IMR-90 (cell line): ENCODE results near the gene DCUN1D1. TPM values are rescaled to one million over a fixed set of nuclear protein-coding genes. Genes with fewer than 3 reads are reported as not detected.
A peak's percentile ranks its signal among the peaks of the same experiment; 100 is the strongest.

Source experiments
- ATAC-seq: fragments of 200-7000 bp; cut with Tn5 transposase; 2 replicates; pipeline ENCODE4 v1.9.1; 2020; ENCODE audit warnings: low read depth, mild to moderate bottlenecking, moderate library complexity
- BruUV-seq: library from RNA; stranded (reverse); fragments of 400-500 nt; replicated peaks from 2 replicates; lab custom pipeline; 2021; lab: Mats Ljungman, UMichigan
- CTCF ChIA-PET: fragments of 300-600 bp; formaldehyde crosslinking; extraction: SDS; loops from one replicate; lab custom pipeline; 2021; ENCODE audit warnings: antibody characterized with exemption; lab: Yijun Ruan, JAX
- POLR2A ChIA-PET: fragments of 300-600 bp; sonication (Branson Sonifier 250); formaldehyde crosslinking; loops from one replicate; lab custom pipeline; 2022; ENCODE audit warnings: antibody characterized with exemption; ENCODE audit not compliant: unreplicated experiment; lab: Charles Lee
- DNase-seq: peaks from one replicate; pipeline ENCODE4 v3.0.0; 2013
- H2AFZ ChIP-seq: replicated peaks from 2 replicates; pipeline ENCODE3; 2013; ENCODE audit warnings: low read length, mild to moderate bottlenecking; ENCODE audit not compliant: poor library complexity
- H2AK5ac ChIP-seq: 2 replicates; pipeline ENCODE4 v1.6.1; 2013; ENCODE audit warnings: low read depth, low read length, inconsistent platforms
- H2AK9ac ChIP-seq: replicated peaks from 2 replicates; pipeline ENCODE3; 2013; ENCODE audit warnings: mild to moderate bottlenecking, low read depth, low read length, moderate library complexity; ENCODE audit not compliant: poor library complexity
- H2BK120ac ChIP-seq: 2 replicates; pipeline ENCODE4 v1.6.1; 2013; ENCODE audit warnings: low read depth, low read length, inconsistent platforms
- H2BK15ac ChIP-seq: 3 replicates; pipeline ENCODE4 v1.6.1; 2013; ENCODE audit warnings: low read depth, low read length, inconsistent platforms
- H2BK20ac ChIP-seq: 2 replicates; pipeline ENCODE4 v1.6.1; 2013; ENCODE audit warnings: low read depth, mild to moderate bottlenecking, inconsistent platforms, low read length, moderate library complexity
- H2BK5ac ChIP-seq: 2 replicates; pipeline ENCODE4 v1.6.1; 2013; ENCODE audit warnings: mild to moderate bottlenecking, low read depth, low read length, inconsistent platforms; ENCODE audit not compliant: poor library complexity, severe bottlenecking
- H3K14ac ChIP-seq: replicated peaks from 2 replicates; pipeline ENCODE4 v1.6.1; 2013; ENCODE audit warnings: low read depth, low read length, inconsistent platforms
- H3K18ac ChIP-seq: 2 replicates; pipeline ENCODE4 v1.6.1; 2013; ENCODE audit warnings: low read depth, low read length, control low read depth
- H3K23ac ChIP-seq: 2 replicates; pipeline ENCODE4 v1.6.1; 2013; ENCODE audit warnings: low read depth, low read length, inconsistent platforms
- H3K27ac ChIP-seq: 2 replicates; pipeline ENCODE4 v1.5.1; 2013; ENCODE audit warnings: mild to moderate bottlenecking, control low read depth, low read length; ENCODE audit not compliant: insufficient read depth
- H3K27me3 ChIP-seq: 2 replicates; pipeline ENCODE4 v1.6.1; 2013; ENCODE audit warnings: low read length; ENCODE audit not compliant: control insufficient read depth, insufficient read depth
- H3K36me3 ChIP-seq: 2 replicates; pipeline ENCODE4 v1.6.1; 2013; ENCODE audit warnings: low read length, mixed read lengths; ENCODE audit not compliant: control insufficient read depth, insufficient read depth
- H3K4ac ChIP-seq: 2 replicates; pipeline ENCODE4 v1.6.1; 2013; ENCODE audit warnings: low read depth, low read length, inconsistent platforms
- H3K4me1 ChIP-seq: 2 replicates; pipeline ENCODE4 v1.6.1; 2013; ENCODE audit warnings: low read length, mixed read lengths; ENCODE audit not compliant: control insufficient read depth, insufficient read depth
- H3K4me2 ChIP-seq: 2 replicates; pipeline ENCODE4 v1.6.1; 2013; ENCODE audit warnings: low read depth, mild to moderate bottlenecking, control low read depth, low read length, moderate library complexity
- H3K4me3 ChIP-seq: 2 replicates; pipeline ENCODE4 v1.5.1; 2013; ENCODE audit warnings: low read depth, mild to moderate bottlenecking, control low read depth, low read length, moderate library complexity; ENCODE audit not compliant: insufficient read depth
- H3K56ac ChIP-seq: 2 replicates; pipeline ENCODE4 v1.6.1; 2013; ENCODE audit warnings: low read length, inconsistent platforms; ENCODE audit not compliant: insufficient read depth; ENCODE audit errors: extremely low read depth
- H3K79me1 ChIP-seq, 2 experiments: 2 replicates each; pipeline ENCODE4 v1.6.1; 2013; ENCODE audit warnings: low read length in 2 of 2, inconsistent platforms in 1 of 2, low read depth in 1 of 2
- H3K9ac ChIP-seq: 2 replicates; pipeline ENCODE4 v1.6.1; 2013; ENCODE audit warnings: low read depth, low read length, control low read depth
- H3K9me1 ChIP-seq: 2 replicates; pipeline ENCODE4 v1.6.1; 2013; ENCODE audit warnings: low read length, inconsistent platforms; ENCODE audit not compliant: insufficient read depth
- H3K9me3 ChIP-seq: 2 replicates; pipeline ENCODE4 v1.6.1; 2013; ENCODE audit warnings: low read length; ENCODE audit not compliant: control insufficient read depth, insufficient read depth
- H4K20me1 ChIP-seq: 2 replicates; pipeline ENCODE4 v1.6.1; 2013; ENCODE audit warnings: low read length, inconsistent platforms; ENCODE audit not compliant: insufficient read depth
- H4K5ac ChIP-seq: 2 replicates; pipeline ENCODE4 v1.6.1; 2013; ENCODE audit warnings: mild to moderate bottlenecking, low read depth, low read length, control low read depth
- H4K8ac ChIP-seq, 2 experiments: 2 replicates each; pipeline ENCODE4 v1.6.1; 2013; ENCODE audit warnings: low read depth in 2 of 2, low read length in 2 of 2, control low read depth in 1 of 2, inconsistent platforms in 1 of 2
- H4K91ac ChIP-seq: 2 replicates; pipeline ENCODE4 v1.6.1; 2013; ENCODE audit warnings: low read depth, low read length, inconsistent platforms; ENCODE audit not compliant: insufficient read depth
- BHLHE40 ChIP-seq: fragments of 150-350 bp; IDR thresholded peaks from 2 replicates; pipeline ENCODE4 v1.6.1; 2016; ENCODE audit warnings: mild to moderate bottlenecking, low read depth, low read length
- CHD1 ChIP-seq: IDR thresholded peaks from 2 replicates; pipeline ENCODE4 v1.6.1; 2012; ENCODE audit warnings: low read depth, low read length, improper control_type of control experiment
- MAFK ChIP-seq: IDR thresholded peaks from 2 replicates; pipeline ENCODE4 v1.6.1; 2012; ENCODE audit warnings: low read depth, low read length, improper control_type of control experiment
- MAZ ChIP-seq: IDR thresholded peaks from 2 replicates; pipeline ENCODE4 v1.6.1; 2012; ENCODE audit warnings: low read depth, mild to moderate bottlenecking, low read length, improper control_type of control experiment, moderate library complexity, borderline replicate concordance
- NFE2L2 ChIP-seq: fragments of 150-350 bp; IDR thresholded peaks from 2 replicates; pipeline ENCODE4 v1.6.1; 2016; ENCODE audit warnings: low read depth, mild to moderate bottlenecking, low read length
- RFX5 ChIP-seq: IDR thresholded peaks from 2 replicates; pipeline ENCODE4 v1.8.0; 2012; ENCODE audit warnings: low read depth, mild to moderate bottlenecking, low read length, moderate library complexity
- SMC3 ChIP-seq: fragments of 150-350 bp; IDR thresholded peaks from 2 replicates; pipeline ENCODE4 v1.6.1; 2016; ENCODE audit warnings: low read depth, mild to moderate bottlenecking, antibody characterized with exemption, low read length, moderate library complexity
- WGBS, 2 experiments: methylation state at CpG; one replicate each; pipeline versions ENCODE4 v1.1.5 to v1.1.7; 2013; ENCODE audit warnings: missing lambda C conversion rate in 2 of 2; ENCODE audit not compliant: insufficient read length in 1 of 2; ENCODE audit errors: extremely low coverage in 2 of 2; 5-methylcytosine and 5-hydroxymethylcytosine counted together
- dilution Hi-C: fragments of 300-500 bp; cut with HindIII; formaldehyde crosslinking; loops from one replicate; pipeline ENCODE4 v1.14.3; 2018; ENCODE audit warnings: low sequenced_read_pairs; ENCODE audit not compliant: unreplicated experiment
- in situ Hi-C: fragments of 300-500 bp; cut with MboI; formaldehyde crosslinking; loops from 3 replicates; pipeline ENCODE4 v1.14.3; 2019; ENCODE audit warnings: low sequenced_read_pairs, inconsistent platforms, mixed read lengths
- intact Hi-C: fragments of 100-400 bp; cut with micrococcal nuclease; formaldehyde crosslinking; loops from 2 replicates; pipeline ENCODE4 v1.10.0; 2022
- polyA plus RNA-seq, 3 experiments: library from polyadenylated mRNA; depleted of rRNA; stranded (reverse); fragments of >200 nt; gene quantifications; 2 replicates each; pipeline ENCODE4 v1.2.3, GENCODE V29; 2012; ENCODE audit warnings: low replicate concordance in 1 of 3
- total RNA-seq: library from RNA; depleted of rRNA; stranded (reverse); fragments of >200 nt; gene quantifications from 2 replicates; pipeline ENCODE4 v1.2.3, GENCODE V29; 2012
- TF ChIP-seq, protein P1 (sequence below): fragments of 150-350 bp; IDR thresholded peaks from 2 replicates; pipeline ENCODE4 v1.6.1; 2017; ENCODE audit warnings: mild to moderate bottlenecking, antibody characterized with exemption, low read length, low read depth
- TF ChIP-seq, protein P2 (sequence below): conservative IDR thresholded peaks from 2 replicates; pipeline ENCODE4 v1.5.1; 2012; ENCODE audit warnings: mild to moderate bottlenecking, low read depth, low read length, improper control_type of control experiment
- TF ChIP-seq, protein P3 (sequence below): fragments of 150-350 bp; IDR thresholded peaks from 2 replicates; pipeline ENCODE4 v1.6.1; 2016; ENCODE audit warnings: low read depth, mild to moderate bottlenecking, low read length, moderate library complexity, borderline replicate concordance

DCUN1D1 gene
- total and polyA plus RNA-seq, 2 of the 4 experiments (the other 2 are of a cell fraction): 12.5 to 17.7 TPM

GRCh38 chr3:183008303-183008702 is 28.0 kb upstream of the DCUN1D1 start:
- Histone ChIP-seq H3K9ac (no peak overlapping the region), H4K5ac (peak overlapping the region; percentile 63; the same call in 1 of the 2 replicates), H3K9me3 (no peaks in the 10 kb centered on the region), H3K4me3 (no peak overlapping the region), H2BK5ac (no peak overlapping the region), H3K18ac (peak overlapping the region; percentile 54; the same call in 1 of the 2 replicates), H2AK5ac (no peak overlapping the region), H3K4me2 (peak overlapping the region; percentile 4; the same call in 1 of the 2 replicates), H4K8ac (no peak overlapping the region), H3K9me1 (peaks cover 4% of the 10 kb centered on the region; the same call in 1 of the 2 replicates), H3K4ac (no peak overlapping the region), H3K27ac (peak overlapping the region; percentile 95; the same call in 1 of the 2 replicates), H2BK120ac (no peak overlapping the region), H2BK15ac (no peak overlapping the region), H3K23ac (no peak overlapping the region), H4K20me1 (no peaks in the 10 kb centered on the region), H3K4me1 (peaks cover 13% of the 10 kb centered on the region; the same call in 1 of the 2 replicates), H3K14ac (no peak overlapping the region), H3K27me3 (no peaks in the 10 kb centered on the region), H2BK20ac (no peak overlapping the region), H2AFZ (no peak overlapping the region), H4K91ac (no peak overlapping the region), H2AK9ac (no peak overlapping the region), H3K36me3 (no peaks in the 10 kb centered on the region), H3K79me1 (no peaks in the 10 kb centered on the region), H3K56ac (no peak overlapping the region)
- ChIA-PET CTCF (no interaction called here), POLR2A (no interaction called here)
- intact Hi-C loops (no loop called here), in situ Hi-C loops (no loop called here), dilution Hi-C loops (no loop called here)
- TF ChIP-seq MAFK: no peak
- TF ChIP-seq SMC3: no peak
- TF ChIP-seq, protein P1, sequence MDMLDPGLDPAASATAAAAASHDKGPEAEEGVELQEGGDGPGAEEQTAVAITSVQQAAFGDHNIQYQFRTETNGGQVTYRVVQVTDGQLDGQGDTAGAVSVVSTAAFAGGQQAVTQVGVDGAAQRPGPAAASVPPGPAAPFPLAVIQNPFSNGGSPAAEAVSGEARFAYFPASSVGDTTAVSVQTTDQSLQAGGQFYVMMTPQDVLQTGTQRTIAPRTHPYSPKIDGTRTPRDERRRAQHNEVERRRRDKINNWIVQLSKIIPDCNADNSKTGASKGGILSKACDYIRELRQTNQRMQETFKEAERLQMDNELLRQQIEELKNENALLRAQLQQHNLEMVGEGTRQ: no peak
- no peak for TF ChIP-seq NFE2L2
- TF ChIP-seq, protein P2, sequence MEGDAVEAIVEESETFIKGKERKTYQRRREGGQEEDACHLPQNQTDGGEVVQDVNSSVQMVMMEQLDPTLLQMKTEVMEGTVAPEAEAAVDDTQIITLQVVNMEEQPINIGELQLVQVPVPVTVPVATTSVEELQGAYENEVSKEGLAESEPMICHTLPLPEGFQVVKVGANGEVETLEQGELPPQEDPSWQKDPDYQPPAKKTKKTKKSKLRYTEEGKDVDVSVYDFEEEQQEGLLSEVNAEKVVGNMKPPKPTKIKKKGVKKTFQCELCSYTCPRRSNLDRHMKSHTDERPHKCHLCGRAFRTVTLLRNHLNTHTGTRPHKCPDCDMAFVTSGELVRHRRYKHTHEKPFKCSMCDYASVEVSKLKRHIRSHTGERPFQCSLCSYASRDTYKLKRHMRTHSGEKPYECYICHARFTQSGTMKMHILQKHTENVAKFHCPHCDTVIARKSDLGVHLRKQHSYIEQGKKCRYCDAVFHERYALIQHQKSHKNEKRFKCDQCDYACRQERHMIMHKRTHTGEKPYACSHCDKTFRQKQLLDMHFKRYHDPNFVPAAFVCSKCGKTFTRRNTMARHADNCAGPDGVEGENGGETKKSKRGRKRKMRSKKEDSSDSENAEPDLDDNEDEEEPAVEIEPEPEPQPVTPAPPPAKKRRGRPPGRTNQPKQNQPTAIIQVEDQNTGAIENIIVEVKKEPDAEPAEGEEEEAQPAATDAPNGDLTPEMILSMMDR: no peak
- TF ChIP-seq MAZ: no peak
- TF ChIP-seq, protein P3, sequence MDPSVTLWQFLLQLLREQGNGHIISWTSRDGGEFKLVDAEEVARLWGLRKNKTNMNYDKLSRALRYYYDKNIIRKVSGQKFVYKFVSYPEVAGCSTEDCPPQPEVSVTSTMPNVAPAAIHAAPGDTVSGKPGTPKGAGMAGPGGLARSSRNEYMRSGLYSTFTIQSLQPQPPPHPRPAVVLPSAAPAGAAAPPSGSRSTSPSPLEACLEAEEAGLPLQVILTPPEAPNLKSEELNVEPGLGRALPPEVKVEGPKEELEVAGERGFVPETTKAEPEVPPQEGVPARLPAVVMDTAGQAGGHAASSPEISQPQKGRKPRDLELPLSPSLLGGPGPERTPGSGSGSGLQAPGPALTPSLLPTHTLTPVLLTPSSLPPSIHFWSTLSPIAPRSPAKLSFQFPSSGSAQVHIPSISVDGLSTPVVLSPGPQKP: no peak
- no peak for TF ChIP-seq CHD1
- no peak for TF ChIP-seq RFX5
- TF ChIP-seq BHLHE40: no peak
- BruUV-seq: no TSS peak
- WGBS, 2 experiments: no CpG with 5 or more reads among the region's 4 CpGs
- ATAC-seq (peak; percentile 30; the same call in 1 of the 2 replicates), DNase-seq (no peak)
